ENCODE data around the gene PCDHGB4. TPM values are rescaled to one million over a fixed set of nuclear protein-coding genes. Genes with fewer than 3 reads are reported as not detected.
"Not testable (repeated sequence)": the region's sequence is repeated elsewhere in the genome, so short reads cannot be mapped to it uniquely, and the experiment has no call there.

Gene PCDHGB4
- polyA plus RNA-seq, 3 donors, result 4.9 to 6.2 (median 6.2) TPM

GRCh38 chr5:141393267-141393666, 5.8 kb downstream of the PCDHGB4 start:
- no peak for DNase-seq

GRCh38 chr5:141394401-141395187, 7.1 kb downstream of the PCDHGB4 start:
- not testable (repeated sequence) for DNase-seq

- DNase-seq, result not testable (repeated sequence)
Observed at GRCh38 chr5:141397756-141398551, 10.5 kb downstream of the PCDHGB4 start, which contains the start of gene PCDHGB5. PCDHGB5 (plus strand) TSS chr5:141397947; CDS start chr5:141398128, 181 bp downstream.

- DNase-seq, result no peak
Observed at GRCh38 chr5:141398608-141399007, 11.1 kb downstream of the PCDHGB4 start.

GRCh38 chr5:141399555-141400258, 12.2 kb downstream of the PCDHGB4 start:
- no peak for DNase-seq

- no peak for DNase-seq
Observed at GRCh38 chr5:141402553-141403243, 15.2 kb downstream of the PCDHGB4 start, which contains the start of gene PCDHGA9. PCDHGA9 (plus strand) TSS chr5:141402778; CDS start chr5:141402953, 175 bp downstream.

- no peak for DNase-seq
Observed at GRCh38 chr5:141403387-141403786, 15.9 kb downstream of the PCDHGB4 start.

- DNase-seq, result not testable (repeated sequence)
Observed at GRCh38 chr5:141407790-141408505, 20.4 kb downstream of the PCDHGB4 start, which contains the start of gene PCDHGB6. PCDHGB6 (plus strand) TSS chr5:141408021; CDS start chr5:141408203, 182 bp downstream.

- DNase-seq, result no peak
Observed at GRCh38 chr5:141409598-141410306, 22.3 kb downstream of the PCDHGB4 start.

GRCh38 chr5:141411575-141411974, 24.1 kb downstream of the PCDHGB4 start:
- no peak for DNase-seq

GRCh38 chr5:141412854-141413539, 25.5 kb downstream of the PCDHGB4 start, which contains the start of gene PCDHGA10:
PCDHGA10 (plus strand) TSS chr5:141412987; CDS start chr5:141413176, 189 bp downstream.
- no peak for DNase-seq

GRCh38 chr5:141413540-141414069, 26.1 kb downstream of the PCDHGB4 start:
- no peak for DNase-seq

- not testable (repeated sequence) for DNase-seq
Observed at GRCh38 chr5:141414548-141415274, 27.2 kb downstream of the PCDHGB4 start.

- not testable (repeated sequence) for DNase-seq
Observed at GRCh38 chr5:141415275-141415618, 27.7 kb downstream of the PCDHGB4 start.

GRCh38 chr5:141417494-141418172, 30.1 kb downstream of the PCDHGB4 start, which contains the start of gene PCDHGB7:
PCDHGB7 (plus strand) TSS chr5:141417677; CDS start chr5:141417860, 183 bp downstream.
- peak; percentile 42 for DNase-seq

- DNase-seq, result no peak
Observed at GRCh38 chr5:141419074-141419880, 31.8 kb downstream of the PCDHGB4 start.
